Osteoblast (primary cell): Measurements from ENCODE around the gene KASH5. TPM values are rescaled to one million over a fixed set of nuclear protein-coding genes. Genes with fewer than 3 reads are reported as not detected.

Experiments
- DNase-seq: peaks from one replicate; pipeline ENCODE4 v3.0.0; 2011; ENCODE audit warnings: low spot score, mixed read lengths; ENCODE audit not compliant: insufficient read length; ENCODE audit errors: missing footprints
- H2AFZ ChIP-seq: 2 replicates; pipeline ENCODE4 v1.6.0; 2011; ENCODE audit warnings: mild to moderate bottlenecking, low read length
- H3K27ac ChIP-seq: 2 replicates; pipeline ENCODE4 v1.5.1; 2011; ENCODE audit warnings: mild to moderate bottlenecking, low read depth, low read length, moderate library complexity
- H3K27me3 ChIP-seq: 2 replicates; pipeline ENCODE4 v1.6.0; 2012; ENCODE audit warnings: mild to moderate bottlenecking, control low read depth, inconsistent platforms, low read length, moderate library complexity; ENCODE audit not compliant: insufficient read depth
- H3K36me3 ChIP-seq: 2 replicates; pipeline ENCODE4 v1.5.1; 2011; ENCODE audit warnings: mild to moderate bottlenecking, low read length, control low read depth, moderate library complexity; ENCODE audit not compliant: insufficient read depth
- H3K4me1 ChIP-seq: 2 replicates; pipeline ENCODE4 v1.5.1; 2011; ENCODE audit warnings: mild to moderate bottlenecking, low read length, control low read depth, moderate library complexity; ENCODE audit not compliant: insufficient read depth
- H3K4me2 ChIP-seq: 2 replicates; pipeline ENCODE4 v1.6.0; 2011; ENCODE audit warnings: mild to moderate bottlenecking, low read length; ENCODE audit not compliant: insufficient read depth
- H3K4me3 ChIP-seq: fragments of 200-600 bp; sonication (generic); 3 replicates; pipeline ENCODE4 v1.5.1; 2012; ENCODE audit warnings: mild to moderate bottlenecking, low read length, inconsistent platforms; ENCODE audit not compliant: insufficient read depth
- H3K79me2 ChIP-seq: 2 replicates; pipeline ENCODE4 v1.6.0; 2012; ENCODE audit warnings: mild to moderate bottlenecking, low read length, control low read depth, inconsistent platforms; ENCODE audit not compliant: insufficient read depth
- H3K9me3 ChIP-seq: 2 replicates; pipeline ENCODE4 v1.5.1; 2011; ENCODE audit warnings: low read depth, low read length, control low read depth
- H4K20me1 ChIP-seq: 2 replicates; pipeline ENCODE4 v1.6.0; 2012; ENCODE audit warnings: mild to moderate bottlenecking, low read length, control low read depth; ENCODE audit not compliant: insufficient read depth
- total RNA-seq: library from RNA; depleted of rRNA; stranded (reverse); fragments of >200 nt; gene quantifications from 2 replicates; pipeline ENCODE4 v1.2.3, GENCODE V29; 2012
- TF ChIP-seq, protein P1 (sequence below): IDR thresholded peaks from 2 replicates; pipeline ENCODE4 v1.5.1; 2011; ENCODE audit warnings: mild to moderate bottlenecking, low read depth, low read length, moderate library complexity; ENCODE audit errors: extremely low read depth

The KASH5 gene
- total RNA-seq, 1 donor = not detected

DNA sequence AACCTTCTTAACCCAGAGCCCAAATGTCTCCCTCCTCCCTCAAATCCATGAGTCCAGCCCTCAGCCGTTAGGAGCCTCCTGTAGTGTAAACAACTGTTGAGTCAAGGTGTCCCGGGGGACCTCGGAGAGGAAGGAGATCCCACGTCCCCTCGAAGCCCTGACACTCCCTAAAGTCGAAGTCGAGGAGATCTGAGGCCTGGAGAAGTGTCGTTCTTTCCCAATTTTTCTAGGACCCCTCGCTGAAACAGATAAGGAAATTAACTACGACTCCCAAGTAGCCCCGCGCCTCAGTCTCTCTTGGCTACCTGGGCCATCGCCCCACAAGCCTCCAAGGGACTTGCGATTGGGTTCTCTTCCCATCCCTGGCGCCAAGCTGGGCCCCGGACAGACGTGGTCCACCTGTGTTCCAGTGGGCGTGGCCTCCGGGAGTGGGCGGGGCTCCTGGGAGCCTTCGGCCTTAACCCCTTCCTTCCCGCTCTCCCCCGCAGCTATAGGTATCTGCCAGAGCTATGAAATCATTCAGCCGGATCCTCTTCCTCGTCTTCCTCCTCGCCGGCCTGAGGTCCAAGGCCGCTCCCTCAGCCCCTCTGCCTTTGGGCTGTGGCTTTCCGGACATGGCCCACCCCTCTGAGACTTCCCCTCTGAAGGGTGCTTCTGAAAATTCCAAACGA, 38.0 kb downstream of the KASH5 start:
- H3K27me3 ChIP-seq = peaks cover 95% of the 10 kb centered on the region
- no peak overlapping the region for H3K4me2 ChIP-seq
- H3K36me3 ChIP-seq = no peaks in the 10 kb centered on the region
- H3K9me3 ChIP-seq = no peaks in the 10 kb centered on the region
- H2AFZ ChIP-seq = no peak overlapping the region
- TF ChIP-seq, protein P1, sequence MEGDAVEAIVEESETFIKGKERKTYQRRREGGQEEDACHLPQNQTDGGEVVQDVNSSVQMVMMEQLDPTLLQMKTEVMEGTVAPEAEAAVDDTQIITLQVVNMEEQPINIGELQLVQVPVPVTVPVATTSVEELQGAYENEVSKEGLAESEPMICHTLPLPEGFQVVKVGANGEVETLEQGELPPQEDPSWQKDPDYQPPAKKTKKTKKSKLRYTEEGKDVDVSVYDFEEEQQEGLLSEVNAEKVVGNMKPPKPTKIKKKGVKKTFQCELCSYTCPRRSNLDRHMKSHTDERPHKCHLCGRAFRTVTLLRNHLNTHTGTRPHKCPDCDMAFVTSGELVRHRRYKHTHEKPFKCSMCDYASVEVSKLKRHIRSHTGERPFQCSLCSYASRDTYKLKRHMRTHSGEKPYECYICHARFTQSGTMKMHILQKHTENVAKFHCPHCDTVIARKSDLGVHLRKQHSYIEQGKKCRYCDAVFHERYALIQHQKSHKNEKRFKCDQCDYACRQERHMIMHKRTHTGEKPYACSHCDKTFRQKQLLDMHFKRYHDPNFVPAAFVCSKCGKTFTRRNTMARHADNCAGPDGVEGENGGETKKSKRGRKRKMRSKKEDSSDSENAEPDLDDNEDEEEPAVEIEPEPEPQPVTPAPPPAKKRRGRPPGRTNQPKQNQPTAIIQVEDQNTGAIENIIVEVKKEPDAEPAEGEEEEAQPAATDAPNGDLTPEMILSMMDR = no peak
- no peaks in the 10 kb centered on the region for H3K4me1 ChIP-seq
- peaks cover 3% of the 10 kb centered on the region for H4K20me1 ChIP-seq
- H3K4me3 ChIP-seq = no peak overlapping the region
- H3K79me2 ChIP-seq = no peaks in the 10 kb centered on the region
- no peak overlapping the region for H3K27ac ChIP-seq
- DNase-seq = peak; percentile 93

DNA sequence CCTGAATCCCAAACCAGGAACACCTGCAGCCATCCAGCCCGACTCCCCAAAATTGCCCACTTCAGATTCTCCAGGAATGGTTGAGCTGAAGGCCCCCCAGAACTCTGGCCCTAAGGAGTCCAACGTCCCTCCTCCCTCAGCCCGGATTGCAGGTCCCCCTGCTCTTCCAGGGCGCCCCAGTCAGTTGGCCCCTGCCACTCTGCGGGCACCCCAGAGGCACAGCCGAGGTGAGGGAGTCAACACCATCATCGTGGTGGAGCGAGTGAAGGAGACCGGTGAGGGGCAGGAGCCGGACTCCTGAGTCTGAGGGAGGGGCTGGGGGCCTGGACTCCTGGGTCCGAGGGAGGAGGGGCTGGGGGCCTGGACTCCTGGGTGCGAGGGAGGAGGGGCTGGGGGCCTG, 39.3 kb downstream of the KASH5 start:
- no peaks in the 10 kb centered on the region for H3K79me2 ChIP-seq
- H3K27ac ChIP-seq = no peak overlapping the region
- H3K4me2 ChIP-seq = no peak overlapping the region
- H4K20me1 ChIP-seq = no peaks in the 10 kb centered on the region
- no peaks in the 10 kb centered on the region for H3K4me1 ChIP-seq
- peaks cover 94% of the 10 kb centered on the region for H3K27me3 ChIP-seq
- H3K36me3 ChIP-seq = no peaks in the 10 kb centered on the region
- no peak for DNase-seq
- TF ChIP-seq, protein P1 = no peak
- no peak overlapping the region for H2AFZ ChIP-seq
- no peaks in the 10 kb centered on the region for H3K9me3 ChIP-seq
- H3K4me3 ChIP-seq = no peak overlapping the region

DNA sequence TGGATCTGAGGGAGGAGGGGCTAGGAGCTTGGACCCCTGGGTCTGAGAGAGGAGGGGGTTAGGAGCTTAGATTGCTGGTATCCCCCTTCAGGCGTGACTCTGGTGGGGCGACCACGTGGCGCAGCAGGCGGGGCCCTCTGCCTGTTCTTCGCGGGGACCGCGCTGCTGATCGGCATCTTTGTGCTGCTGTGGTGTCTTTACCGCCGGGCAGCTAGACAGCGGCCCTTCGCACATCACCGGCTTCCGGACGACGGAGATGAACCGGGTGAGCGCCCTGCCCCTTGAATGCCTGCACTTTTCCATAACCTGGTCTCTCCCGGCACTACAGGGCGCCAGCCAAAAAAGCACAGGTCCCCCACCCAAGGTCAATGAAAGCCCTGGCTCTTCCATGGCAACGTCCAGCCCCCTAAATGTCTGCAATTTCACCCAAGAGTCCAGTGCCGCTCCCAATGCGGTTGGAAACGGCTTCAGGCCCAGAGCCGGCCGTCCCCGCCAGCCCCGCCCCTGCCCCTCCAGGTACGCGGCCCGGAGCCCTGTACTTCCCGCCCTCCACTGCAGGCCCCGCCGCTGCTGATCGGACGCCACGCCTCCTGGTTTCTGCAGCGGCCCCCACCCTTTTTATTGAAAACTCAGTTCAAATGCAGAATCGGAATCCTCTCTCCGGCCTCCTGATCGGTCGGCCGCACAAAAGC, 40.0 kb downstream of the KASH5 start:
- no peaks in the 10 kb centered on the region for H4K20me1 ChIP-seq
- no peak overlapping the region for H2AFZ ChIP-seq
- no peak overlapping the region for H3K4me2 ChIP-seq
- peak; percentile 92 for DNase-seq
- peaks cover 94% of the 10 kb centered on the region for H3K27me3 ChIP-seq
- H3K27ac ChIP-seq = no peak overlapping the region
- H3K4me3 ChIP-seq = no peak overlapping the region
- no peaks in the 10 kb centered on the region for H3K4me1 ChIP-seq
- TF ChIP-seq, protein P1 = no peak
- H3K36me3 ChIP-seq = no peaks in the 10 kb centered on the region
- no peaks in the 10 kb centered on the region for H3K79me2 ChIP-seq
- H3K9me3 ChIP-seq = no peaks in the 10 kb centered on the region

DNA sequence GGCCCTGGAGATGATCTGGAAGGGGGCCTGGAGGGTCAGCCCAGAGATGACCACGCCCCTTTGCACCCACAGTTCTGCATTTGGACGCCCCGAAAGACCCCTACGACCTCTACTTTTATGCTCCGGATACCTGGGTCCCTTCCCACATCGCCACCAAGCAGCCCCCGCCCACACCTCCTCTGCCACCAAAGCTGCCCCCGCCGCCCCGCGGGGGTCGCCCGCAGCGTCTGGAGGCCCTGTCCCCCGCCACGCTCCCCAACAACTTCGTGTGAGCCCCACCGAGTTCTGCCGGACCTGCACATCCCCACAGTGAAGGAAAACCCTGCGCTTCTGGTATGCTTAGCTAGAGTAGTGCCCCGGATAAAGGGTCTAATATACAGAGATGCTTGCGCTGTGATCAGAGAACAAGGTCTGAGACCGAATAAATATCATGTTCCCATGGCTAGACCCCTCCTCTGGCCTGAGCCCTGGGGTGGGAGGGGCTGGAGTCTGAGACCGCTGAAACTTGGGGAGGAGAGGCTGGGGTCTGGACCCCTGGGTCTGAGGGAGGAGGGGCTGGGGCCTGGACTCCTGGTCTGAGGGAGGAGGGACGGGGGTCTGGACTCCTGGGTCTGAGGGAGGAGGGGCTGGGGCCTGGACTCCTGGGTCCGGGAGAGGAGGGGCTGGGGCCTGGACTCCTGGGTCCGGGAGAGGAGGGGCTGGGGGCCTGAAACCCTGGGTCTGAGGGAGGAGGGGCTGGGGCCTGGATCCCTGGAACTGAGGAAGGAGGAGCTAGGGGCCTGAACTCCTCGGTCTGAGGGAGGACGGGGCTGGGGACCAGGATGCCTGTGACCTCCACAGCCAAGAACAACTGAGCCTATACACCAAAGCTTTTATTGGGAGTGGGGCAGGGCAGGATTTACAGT, 40.8 kb downstream of the KASH5 start:
- no peak for DNase-seq
- Histone ChIP-seq H3K4me3 (no peak overlapping the region), H3K36me3 (no peaks in the 10 kb centered on the region), H3K79me2 (no peaks in the 10 kb centered on the region), H3K4me1 (no peaks in the 10 kb centered on the region), H3K27ac (no peak overlapping the region), H3K27me3 (peaks cover 92% of the 10 kb centered on the region), H3K4me2 (no peak overlapping the region), H4K20me1 (no peaks in the 10 kb centered on the region), H2AFZ (no peak overlapping the region), H3K9me3 (no peaks in the 10 kb centered on the region)
- TF ChIP-seq, protein P1 = no peak
